GM13976 (cell line): Measurements from ENCODE around the gene ABCA6.

ENCODE experiments used
- DNase-seq: peaks from one replicate; pipeline ENCODE4 v3.0.0; 2012; ENCODE audit warnings: low spot score
- CTCF ChIP-seq: IDR thresholded peaks from 2 replicates; pipeline ENCODE4 v1.5.1; 2012; ENCODE audit warnings: borderline replicate concordance, mild to moderate bottlenecking; ENCODE audit not compliant: insufficient read depth; ENCODE audit errors: extremely low read depth, missing control alignments, control extremely low read depth
- in situ Hi-C: fragments of 300-500 bp; cut with MboI; formaldehyde crosslinking; loops from one replicate; pipeline ENCODE4 v1.12.0; 2022; ENCODE audit warnings: low sequenced_read_pairs, mixed read lengths, inconsistent platforms; ENCODE audit not compliant: unreplicated experiment

The ABCA6 gene

GRCh38 chr17:69061721-69062556, 79.8 kb downstream of the ABCA6 start:
- in situ Hi-C loops = no loop called here
- TF ChIP-seq CTCF = no peak
- DNase-seq = no peak

- in situ Hi-C loops = no loop called here
- TF ChIP-seq CTCF = no peak
- no peak for DNase-seq
Observed at GRCh38 chr17:69060822-69061221, 80.9 kb downstream of the ABCA6 start, which contains the start of gene ABCA9. Gene ABCA9, minus strand, starts transcription at chr17:69060927. Its CDS starts 9,801 bp downstream, at chr17:69051126.

- in situ Hi-C loops = no loop called here
- no peak for TF ChIP-seq CTCF
- DNase-seq = no peak
Observed at GRCh38 chr17:69059458-69060175, 82.1 kb downstream of the ABCA6 start.

- in situ Hi-C loops = no loop called here
- no peak for TF ChIP-seq CTCF
- no peak for DNase-seq
Observed at GRCh38 chr17:69058165-69058564, 83.5 kb downstream of the ABCA6 start.

GRCh38 chr17:69057280-69057679, 84.4 kb downstream of the ABCA6 start:
- in situ Hi-C loops = no loop called here
- no peak for DNase-seq
- TF ChIP-seq CTCF = no peak

- DNase-seq = no peak
- in situ Hi-C loops = no loop called here
- TF ChIP-seq CTCF = no peak
Observed at GRCh38 chr17:69056179-69056823, 85.4 kb downstream of the ABCA6 start.
